OCI-LY3 (cell line): ENCODE data around the gene CXXC5.

ENCODE experiments used
- H2AFZ ChIP-seq: fragments of 200-600, 300-600 bp; shearing (Covaris generic); 2 replicates; pipeline ENCODE4 v1.6.0; 2014; ENCODE audit warnings: antibody characterized with exemption, low read depth, low read length
- H3K27ac ChIP-seq: fragments of 200-600, 300-600 bp; sonication (generic); 2 replicates; pipeline ENCODE4 v1.5.1; 2014; ENCODE audit warnings: mild to moderate bottlenecking, low read length, moderate library complexity, mixed read lengths
- H3K27me3 ChIP-seq: fragments of 200-600, 300-600 bp; sonication (generic); 2 replicates; pipeline ENCODE4 v1.6.1; 2014; ENCODE audit warnings: low read depth, low read length, mixed read lengths
- H3K36me3 ChIP-seq: fragments of 200-600, 300-600 bp; sonication (generic); replicated peaks from 2 replicates; pipeline ENCODE3; 2014; ENCODE audit warnings: low read depth, low read length, mixed read lengths
- H3K4me1 ChIP-seq: fragments of 300-600, 200-600 bp; sonication (generic); 2 replicates; pipeline ENCODE4 v1.6.1; 2014; ENCODE audit warnings: low read length, mixed read lengths
- H3K4me2 ChIP-seq: fragments of 200-600, 300-600 bp; sonication (generic); 2 replicates; pipeline ENCODE4 v1.6.1; 2014; ENCODE audit warnings: low read length, mixed read lengths
- H3K4me3 ChIP-seq: fragments of 300-600, 200-600 bp; sonication (generic); 2 replicates; pipeline ENCODE4 v1.5.1; 2014; ENCODE audit warnings: antibody characterized with exemption, mild to moderate bottlenecking, low read length, moderate library complexity
- H3K79me2 ChIP-seq: fragments of 300-600, 200-600 bp; shearing (Covaris generic); 2 replicates; pipeline ENCODE4 v1.6.1; 2014; ENCODE audit warnings: mild to moderate bottlenecking, low read length, mixed read lengths
- H3K9ac ChIP-seq: fragments of 300-600, 200-600 bp; shearing (Covaris generic); 2 replicates; pipeline ENCODE4 v1.6.0; 2014; ENCODE audit warnings: mild to moderate bottlenecking, low read length, moderate library complexity
- H3K9me3 ChIP-seq: fragments of 200-600, 300-600 bp; shearing (Covaris generic); 2 replicates; pipeline ENCODE4 v1.6.1; 2014; ENCODE audit warnings: low read length, mixed read lengths; ENCODE audit not compliant: insufficient read depth
- H4K20me1 ChIP-seq: fragments of 200-600, 300-600 bp; sonication (generic); 2 replicates; pipeline ENCODE4 v1.6.1; 2016; ENCODE audit warnings: low read length, mixed read lengths; ENCODE audit not compliant: insufficient read depth
- CTCF ChIP-seq: fragments of 200-600, 300-600 bp; sonication (generic); IDR thresholded peaks from 2 replicates; pipeline ENCODE4 v1.5.1; 2014; ENCODE audit warnings: antibody characterized with exemption, low read length, low read depth
- EZH2phosphoT487 ChIP-seq: fragments of 200-600 bp; shearing (Covaris generic); IDR thresholded peaks from 2 replicates; pipeline ENCODE4 v1.6.1; 2018; ENCODE audit warnings: antibody characterized with exemption, mixed run types, low read depth

CXXC5 gene

GRCh38 chr5:139651853-139652787 lies 4.0 kb downstream of the CXXC5 start:
- H3K4me1 ChIP-seq: peaks cover 57% of the 10 kb centered on the region
- peak overlapping the region; percentile 72 for H3K9ac ChIP-seq
- peak overlapping the region; percentile 88 for H3K4me3 ChIP-seq
- H3K27ac ChIP-seq: peak overlapping the region; percentile 87
- peaks cover 6% of the 10 kb centered on the region for H3K36me3 ChIP-seq
- TF ChIP-seq CTCF (no peak), EZH2phosphoT487 (no peak)
- H4K20me1 ChIP-seq: peaks cover 51% of the 10 kb centered on the region
- peaks cover 96% of the 10 kb centered on the region for H3K79me2 ChIP-seq
- H3K27me3 ChIP-seq: peaks cover 2% of the 10 kb centered on the region; the same call in 1 of the 2 replicates
- peak overlapping the region; percentile 98 for H3K4me2 ChIP-seq
- H2AFZ ChIP-seq: no peak overlapping the region
- no peaks in the 10 kb centered on the region for H3K9me3 ChIP-seq

- H3K27me3 ChIP-seq: no peaks in the 10 kb centered on the region
- H3K4me1 ChIP-seq: peaks cover 57% of the 10 kb centered on the region
- H2AFZ ChIP-seq: no peak overlapping the region
- no peak for TF ChIP-seq EZH2phosphoT487
- no peak for TF ChIP-seq CTCF
- peak overlapping the region; percentile 98 for H3K4me2 ChIP-seq
- peak overlapping the region; percentile 72 for H3K9ac ChIP-seq
- peaks cover 6% of the 10 kb centered on the region for H3K36me3 ChIP-seq
- peak overlapping the region; percentile 87 for H3K27ac ChIP-seq
- peak overlapping the region; percentile 77 for H3K4me3 ChIP-seq
- H3K9me3 ChIP-seq: no peaks in the 10 kb centered on the region
- H4K20me1 ChIP-seq: peaks cover 57% of the 10 kb centered on the region
- peaks cover 97% of the 10 kb centered on the region for H3K79me2 ChIP-seq
These were observed 4.7 kb downstream of the CXXC5 start for GRCh38 chr5:139652788-139653241.

- peak overlapping the region; percentile 98 for H3K4me2 ChIP-seq
- H3K79me2 ChIP-seq: peaks cover 99% of the 10 kb centered on the region
- TF ChIP-seq EZH2phosphoT487 (no peak), CTCF (no peak)
- peak overlapping the region; percentile 87 for H3K27ac ChIP-seq
- H3K4me1 ChIP-seq: peaks cover 64% of the 10 kb centered on the region
- H2AFZ ChIP-seq: no peak overlapping the region
- peak overlapping the region; percentile 72; the same call in 1 of the 2 replicates for H3K9ac ChIP-seq
- peak overlapping the region; percentile 77; the same call in 1 of the 2 replicates for H3K4me3 ChIP-seq
- no peaks in the 10 kb centered on the region for H3K27me3 ChIP-seq
- no peaks in the 10 kb centered on the region for H3K9me3 ChIP-seq
- H3K36me3 ChIP-seq: peaks cover 6% of the 10 kb centered on the region
- H4K20me1 ChIP-seq: peaks cover 65% of the 10 kb centered on the region
These were observed 5.5 kb downstream of the CXXC5 start for GRCh38 chr5:139653616-139654015.

GRCh38 chr5:139654464-139654863 lies 6.3 kb downstream of the CXXC5 start:
- no peak for TF ChIP-seq CTCF
- no peak for TF ChIP-seq EZH2phosphoT487
- Histone ChIP-seq H3K4me3 (peak overlapping the region; percentile 77; the same call in 1 of the 2 replicates), H2AFZ (no peak overlapping the region), H4K20me1 (peaks cover 73% of the 10 kb centered on the region), H3K9ac (peak overlapping the region; percentile 72; the same call in 1 of the 2 replicates), H3K4me2 (peak overlapping the region; percentile 98), H3K4me1 (peaks cover 73% of the 10 kb centered on the region), H3K27me3 (no peaks in the 10 kb centered on the region), H3K79me2 (peaks cover 99% of the 10 kb centered on the region), H3K27ac (peak overlapping the region; percentile 87), H3K36me3 (peaks cover 6% of the 10 kb centered on the region), H3K9me3 (no peaks in the 10 kb centered on the region)
